ENCODE results near the gene IGF1.

DNA sequence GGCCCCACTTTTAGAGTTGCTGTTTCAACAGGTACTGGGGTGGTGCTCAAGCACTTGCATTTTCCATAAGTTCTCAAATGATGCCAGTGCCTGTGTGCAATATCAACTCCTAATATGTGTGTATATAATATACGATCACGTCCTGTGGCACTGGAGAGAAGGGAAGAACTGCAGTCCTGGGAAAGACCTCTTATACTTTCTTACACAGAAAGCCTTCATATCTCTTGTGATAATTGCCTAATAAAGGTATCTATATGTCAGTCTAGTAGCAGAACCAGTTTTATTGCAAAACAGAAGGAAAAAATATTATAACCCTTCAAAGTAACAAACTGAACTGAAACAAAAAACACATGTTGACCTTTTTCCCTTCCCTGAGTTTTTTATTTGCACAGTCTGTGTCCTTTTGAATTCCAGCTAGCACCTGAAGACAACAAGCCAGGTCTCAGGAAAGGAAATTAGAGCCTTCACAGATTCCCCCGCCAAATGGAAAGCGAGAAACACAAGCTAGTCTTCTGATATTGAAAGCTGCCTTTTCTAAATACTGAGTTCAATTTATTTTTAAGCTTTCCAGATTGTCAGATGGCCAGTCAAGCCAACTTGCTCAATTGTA lies 44.4 kb downstream of the IGF1 start:
- no peak for TF ChIP-seq POLR2A (IDR thresholded peaks at IDR 0.05)
- TF ChIP-seq, protein P1, sequence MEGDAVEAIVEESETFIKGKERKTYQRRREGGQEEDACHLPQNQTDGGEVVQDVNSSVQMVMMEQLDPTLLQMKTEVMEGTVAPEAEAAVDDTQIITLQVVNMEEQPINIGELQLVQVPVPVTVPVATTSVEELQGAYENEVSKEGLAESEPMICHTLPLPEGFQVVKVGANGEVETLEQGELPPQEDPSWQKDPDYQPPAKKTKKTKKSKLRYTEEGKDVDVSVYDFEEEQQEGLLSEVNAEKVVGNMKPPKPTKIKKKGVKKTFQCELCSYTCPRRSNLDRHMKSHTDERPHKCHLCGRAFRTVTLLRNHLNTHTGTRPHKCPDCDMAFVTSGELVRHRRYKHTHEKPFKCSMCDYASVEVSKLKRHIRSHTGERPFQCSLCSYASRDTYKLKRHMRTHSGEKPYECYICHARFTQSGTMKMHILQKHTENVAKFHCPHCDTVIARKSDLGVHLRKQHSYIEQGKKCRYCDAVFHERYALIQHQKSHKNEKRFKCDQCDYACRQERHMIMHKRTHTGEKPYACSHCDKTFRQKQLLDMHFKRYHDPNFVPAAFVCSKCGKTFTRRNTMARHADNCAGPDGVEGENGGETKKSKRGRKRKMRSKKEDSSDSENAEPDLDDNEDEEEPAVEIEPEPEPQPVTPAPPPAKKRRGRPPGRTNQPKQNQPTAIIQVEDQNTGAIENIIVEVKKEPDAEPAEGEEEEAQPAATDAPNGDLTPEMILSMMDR (IDR thresholded peaks at IDR 0.05): no peak
